OCI-LY7 (cell line): ENCODE data around the gene TPCN2. TPM values are rescaled to one million over a fixed set of nuclear protein-coding genes. Genes with fewer than 3 reads are reported as not detected.

Experiments used
- BruUV-seq: library from RNA; stranded (reverse); fragments of 400-500 nt; replicated peaks from 2 replicates; lab custom pipeline; 2021; lab: Mats Ljungman, UMichigan
- CTCF ChIA-PET: fragments of 300-600 bp; sonication (Branson Sonifier 250); formaldehyde crosslinking; loops from one replicate; lab custom pipeline; 2022; ENCODE audit warnings: antibody characterized with exemption; ENCODE audit not compliant: unreplicated experiment; lab: Charles Lee
- POLR2A ChIA-PET: fragments of 300-600 bp; sonication (Branson Sonifier 250); formaldehyde crosslinking; loops from one replicate; lab custom pipeline; 2022; ENCODE audit warnings: antibody characterized with exemption; lab: Charles Lee
- DNase-seq: peaks from one replicate; pipeline ENCODE4 v3.0.0-alpha.2; 2015; ENCODE audit warnings: low spot score
- H2AFZ ChIP-seq: fragments of 200-600 bp; sonication (generic), shearing (Covaris generic); 2 replicates; pipeline ENCODE4 v1.6.1; 2014; ENCODE audit warnings: mild to moderate bottlenecking, antibody characterized with exemption, low read length, moderate library complexity
- H3K27ac ChIP-seq: fragments of 200-600 bp; sonication (generic); 2 replicates; pipeline ENCODE4 v1.5.1; 2014; ENCODE audit warnings: mixed run types, low read depth, mild to moderate bottlenecking, moderate library complexity, low read length, inconsistent platforms; ENCODE audit not compliant: poor library complexity, severe bottlenecking
- H3K36me3 ChIP-seq: fragments of 200-600 bp; sonication (generic); 2 replicates; pipeline ENCODE4 v1.6.1; 2014; ENCODE audit warnings: mild to moderate bottlenecking, antibody characterized with exemption, low read length, moderate library complexity, mixed read lengths; ENCODE audit not compliant: insufficient read depth
- H3K4me1 ChIP-seq: fragments of 200-600 bp; sonication (generic); 2 replicates; pipeline ENCODE4 v1.5.1; 2014; ENCODE audit warnings: mild to moderate bottlenecking, low read length; ENCODE audit not compliant: insufficient read depth, poor library complexity, severe bottlenecking
- H3K4me2 ChIP-seq: fragments of 200-600 bp; sonication (generic); 2 replicates; pipeline ENCODE4 v1.6.1; 2014; ENCODE audit warnings: mild to moderate bottlenecking, low read length
- H3K4me3 ChIP-seq: fragments of 200-600 bp; sonication (generic); 2 replicates; pipeline ENCODE4 v1.5.1; 2014; ENCODE audit warnings: mild to moderate bottlenecking, low read depth, low read length; ENCODE audit not compliant: poor library complexity, severe bottlenecking
- H3K79me2 ChIP-seq: fragments of 200-600 bp; sonication (generic); 2 replicates; pipeline ENCODE4 v1.6.1; 2016; ENCODE audit warnings: low read depth, mild to moderate bottlenecking, low read length, moderate library complexity, mixed read lengths; ENCODE audit not compliant: insufficient read depth
- H3K9me2 ChIP-seq: fragments of 200-600 bp; sonication (generic); 2 replicates; pipeline ENCODE4 v1.6.1; 2016; ENCODE audit warnings: mild to moderate bottlenecking, low read length, mixed read lengths; ENCODE audit not compliant: insufficient read depth
- H3K9me3 ChIP-seq: fragments of 200-600 bp; sonication (generic); 2 replicates; pipeline ENCODE4 v1.6.1; 2014; ENCODE audit warnings: mild to moderate bottlenecking, mixed run types, low read length, mixed read lengths
- H4K20me1 ChIP-seq: fragments of 200-600 bp; sonication (generic); 2 replicates; pipeline ENCODE4 v1.6.1; 2014; ENCODE audit warnings: mild to moderate bottlenecking, antibody characterized with exemption, low read length, moderate library complexity, mixed read lengths; ENCODE audit not compliant: insufficient read depth
- CTCF ChIP-seq: fragments of 200-600 bp; sonication (generic); conservative IDR thresholded peaks from 2 replicates; pipeline ENCODE4 v1.5.1; 2014; ENCODE audit warnings: mild to moderate bottlenecking, antibody characterized with exemption, low read length, moderate library complexity, mixed read lengths
- EZH2phosphoT487 ChIP-seq: fragments of 200-600 bp; sonication (generic); IDR thresholded peaks from 2 replicates; pipeline ENCODE4 v1.6.1; 2018; ENCODE audit warnings: low read depth, borderline replicate concordance, mild to moderate bottlenecking, mixed run types, antibody characterized with exemption, low read length, moderate library complexity, mixed read lengths
- intact Hi-C: fragments of 100-400 bp; cut with micrococcal nuclease; formaldehyde crosslinking; loops from one replicate; pipeline ENCODE4 v1.10.0; 2022; ENCODE audit not compliant: unreplicated experiment
- total RNA-seq, 2 experiments: library from RNA; depleted of rRNA in 1 of 2; stranded (reverse); fragments of >200 nt in 1 of 2; shearing (Covaris generic) in 1 of 2; gene quantifications; 2 replicates each; pipeline ENCODE4 v1.2.3, GENCODE V29; 2014 to 2022

The TPCN2 gene
- total RNA-seq, 2 experiments from 2014 or later = 21.5 to 65.2 TPM

GRCh38 chr11:69074375-69075140 is 25.8 kb downstream of the TPCN2 start:
- Histone ChIP-seq H3K4me3 (no peak overlapping the region), H3K4me1 (no peaks in the 10 kb centered on the region), H3K36me3 (peaks cover 60% of the 10 kb centered on the region), H3K27ac (no peak overlapping the region), H3K4me2 (no peak overlapping the region), H2AFZ (no peak overlapping the region), H3K9me2 (no peaks in the 10 kb centered on the region), H4K20me1 (no peaks in the 10 kb centered on the region), H3K79me2 (no peaks in the 10 kb centered on the region), H3K9me3 (no peaks in the 10 kb centered on the region)
- TF ChIP-seq CTCF = no peak
- no peak for TF ChIP-seq EZH2phosphoT487
- intact Hi-C loops = no loop called here
- ChIA-PET CTCF (no interaction called here), POLR2A (no interaction called here)
- DNase-seq = no peak
- BruUV-seq = no TSS peak

- Histone ChIP-seq H3K79me2 (no peaks in the 10 kb centered on the region), H2AFZ (no peak overlapping the region), H3K36me3 (peaks cover 62% of the 10 kb centered on the region), H3K4me2 (no peak overlapping the region), H3K4me1 (no peaks in the 10 kb centered on the region), H3K27ac (no peak overlapping the region), H3K9me2 (no peaks in the 10 kb centered on the region), H4K20me1 (no peaks in the 10 kb centered on the region), H3K4me3 (no peak overlapping the region), H3K9me3 (no peaks in the 10 kb centered on the region)
- CTCF ChIA-PET = no interaction called here
- intact Hi-C loops = no loop called here
- no TSS peak for BruUV-seq
- POLR2A ChIA-PET = no interaction called here
- no peak for TF ChIP-seq CTCF
- no peak for TF ChIP-seq EZH2phosphoT487
- DNase-seq = no peak
Observed at GRCh38 chr11:69075421-69076128, 26.8 kb downstream of the TPCN2 start.
